HepG2 (cell line): ENCODE measurements around the gene CLCN4. TPM values are rescaled to one million over a fixed set of nuclear protein-coding genes. Genes with fewer than 3 reads are reported as not detected.

Source experiments
- ARNT2 ChIP-seq: sonication (generic); formaldehyde crosslinking; IDR thresholded peaks from 2 replicates; pipeline ENCODE4 v1.8.0; 2022; ENCODE audit warnings: mild to moderate bottlenecking, low read depth, missing genetic modification reagents, moderate library complexity
- BHLHE40 ChIP-seq: IDR thresholded peaks from 2 replicates; pipeline ENCODE4 v1.6.1; 2011; ENCODE audit warnings: low read length, improper control_type of control experiment
- CENPT ChIP-seq: sonication (generic); formaldehyde crosslinking; IDR thresholded peaks from 2 replicates; pipeline ENCODE4 v1.8.0; 2022; ENCODE audit warnings: low read depth, mild to moderate bottlenecking, moderate library complexity, missing genetic modification reagents
- FOXJ3 ChIP-seq: sonication (generic); formaldehyde crosslinking; IDR thresholded peaks from 2 replicates; pipeline ENCODE4 v1.4.0; 2020; ENCODE audit warnings: missing genetic modification reagents, mild to moderate bottlenecking, borderline replicate concordance
- HNF1A ChIP-seq, 2 experiments: sonication (generic) in 1 of 2; formaldehyde crosslinking in 1 of 2; IDR thresholded peaks; 2 replicates each; pipeline versions ENCODE4 v1.4.0 to v1.6.1; 2016 to 2020; ENCODE audit warnings: borderline replicate concordance in 1 of 2, low read depth in 1 of 2, mild to moderate bottlenecking in 1 of 2, missing genetic modification reagents in 1 of 2
- IRX3 ChIP-seq: sonication (generic); formaldehyde crosslinking; IDR thresholded peaks from 2 replicates; pipeline ENCODE4 v1.8.1; 2023; ENCODE audit warnings: mild to moderate bottlenecking, low read depth, missing genetic modification reagents, borderline replicate concordance
- MLX ChIP-seq: IDR thresholded peaks from 2 replicates; pipeline ENCODE4 v1.6.1; 2016
- MTF2 ChIP-seq: sonication (generic); formaldehyde crosslinking; IDR thresholded peaks from 2 replicates; pipeline ENCODE4 v1.5.0; 2020; ENCODE audit warnings: missing genetic modification reagents, borderline replicate concordance
- NCOA2 ChIP-seq: sonication (generic); formaldehyde crosslinking; IDR thresholded peaks from 2 replicates; pipeline ENCODE4 v1.8.0; 2022; ENCODE audit warnings: inconsistent platforms
- NFAT5 ChIP-seq: sonication (generic); formaldehyde crosslinking; IDR thresholded peaks from 2 replicates; pipeline ENCODE4 v1.4.0; 2020; ENCODE audit warnings: missing genetic modification reagents
- POLR2A ChIP-seq, 2 experiments: IDR thresholded peaks; 2 replicates each; pipeline ENCODE4 v1.6.1; 2011; ENCODE audit warnings: low read depth in 2 of 2, low read length in 2 of 2, mild to moderate bottlenecking in 1 of 2, moderate library complexity in 1 of 2; ENCODE audit not compliant: insufficient read depth in 1 of 2
- RELA ChIP-seq: sonication (generic); formaldehyde crosslinking; IDR thresholded peaks from 2 replicates; pipeline ENCODE4 v1.4.0; 2020; ENCODE audit warnings: missing genetic modification reagents
- SMARCC2 ChIP-seq: fragments of 450-650 bp; IDR thresholded peaks from 2 replicates; pipeline ENCODE4 v1.6.1; 2017; ENCODE audit warnings: antibody characterized with exemption, mild to moderate bottlenecking
- THYN1 ChIP-seq: sonication (generic); formaldehyde crosslinking; IDR thresholded peaks from 2 replicates; pipeline ENCODE4 v1.8.1; 2023; ENCODE audit warnings: low read depth, mild to moderate bottlenecking, moderate library complexity, missing genetic modification reagents, borderline replicate concordance
- ZNF17 ChIP-seq: sonication (generic); formaldehyde crosslinking; IDR thresholded peaks from 2 replicates; pipeline ENCODE4 v1.5.0; 2020; ENCODE audit warnings: mild to moderate bottlenecking, missing genetic modification reagents
- ZNF510 ChIP-seq: sonication (generic); formaldehyde crosslinking; IDR thresholded peaks from 2 replicates; pipeline ENCODE4 v1.4.0; 2020; ENCODE audit warnings: low read depth, mild to moderate bottlenecking, missing genetic modification reagents
- ZNF558 ChIP-seq: sonication (generic); formaldehyde crosslinking; IDR thresholded peaks from 2 replicates; pipeline ENCODE4 v1.9.0; 2022; ENCODE audit warnings: mild to moderate bottlenecking, missing genetic modification reagents, borderline replicate concordance
- ZNF660 ChIP-seq: sonication (generic); formaldehyde crosslinking; IDR thresholded peaks from 2 replicates; pipeline ENCODE4 v1.5.1; 2020; ENCODE audit warnings: mild to moderate bottlenecking, low read depth, missing genetic modification reagents, borderline replicate concordance
- ZNF788 ChIP-seq: sonication (generic); formaldehyde crosslinking; IDR thresholded peaks from 2 replicates; pipeline ENCODE4 v1.5.0; 2020; ENCODE audit warnings: mild to moderate bottlenecking, missing genetic modification reagents, borderline replicate concordance
- polyA plus RNA-seq, 8 experiments: library from polyadenylated mRNA; depleted of rRNA in 3 of 8; stranded (reverse) in 7 of 8; unstranded in 1 of 8; fragments of >200 nt; fragmentation: Illumina TruSeq in 4 of 8; extraction: Trizol in 4 of 8; gene quantifications; 2 replicates each; pipeline versions ENCODE4 v1.2.1 to v1.2.3, GENCODE V29; 2011 to 2016; ENCODE audit warnings: low read depth in 4 of 8, missing spikeins in 1 of 8, mixed read lengths in 1 of 8; ENCODE audit not compliant: insufficient read depth in 1 of 8
- total RNA-seq, 5 experiments: library from RNA; depleted of rRNA; stranded (reverse); fragments of >200 nt; fragmentation: Illumina TruSeq; extraction: Trizol; gene quantifications; 2 replicates each; pipeline ENCODE4 v1.2.3, GENCODE V29; 2016; ENCODE audit warnings: low read depth in 1 of 5

CLCN4 gene
- total and polyA plus RNA-seq, 2 of the 13 experiments (the other 11 are each of a cell fraction or from before 2014, with no cell fraction given): 1.8 to 2.5 TPM

GRCh38 chrX:10119399-10119990 is 37.3 kb upstream of the CLCN4 start (continued):
- TF ChIP-seq NFAT5 (CRISPR knock-in tag) (no peak), ARNT2 (CRISPR knock-in tag) (no peak), MLX (CRISPR knock-in tag) (no peak), POLR2A (IDR thresholded peaks at IDR 0.05; ENCODE audit: insufficient read depth in 1 of 2, low read depth in 2 of 2, low read length in 2 of 2) (no peak), BHLHE40 (no peak), ZNF660 (CRISPR knock-in tag) (no peak), FOXJ3 (peak; percentile 35; the same call in 1 of the 2 replicates), ZNF510 (CRISPR knock-in tag) (no peak), CENPT (CRISPR knock-in tag) (no peak), RELA (CRISPR knock-in tag) (no peak), ZNF558 (CRISPR knock-in tag) (no peak), IRX3 (no peak), SMARCC2 (no peak), ZNF788 (CRISPR knock-in tag) (no peak), NCOA2 (CRISPR knock-in tag) (0 out of 2 replicates have a peak, but pooled peaks have one; percentile 26), HNF1A (IDR thresholded peaks at IDR 0.05; ENCODE audit: low read depth) (no peak), HNF1A (CRISPR knock-in tag; IDR thresholded peaks at IDR 0.05; ENCODE audit: borderline replicate concordance) (no peak), THYN1 (CRISPR knock-in tag) (no peak), MTF2 (CRISPR knock-in tag) (no peak), ZNF17 (CRISPR knock-in tag) (no peak)
